A673 (cell line): ENCODE data around the gene SEC63. TPM values are rescaled to one million over a fixed set of nuclear protein-coding genes. Genes with fewer than 3 reads are reported as not detected.
"Not testable (repeated sequence)": the region's sequence is repeated elsewhere in the genome, so short reads cannot be mapped to it uniquely, and the experiment has no call there.

Experiments
- BruUV-seq: library from RNA; stranded (reverse); fragments of 400-500 nt; replicated peaks from 2 replicates; lab custom pipeline; 2021; lab: Mats Ljungman, UMichigan
- CTCF ChIA-PET: fragments of 300-600 bp; sonication (Branson Sonifier 250); formaldehyde crosslinking; loops from one replicate; lab custom pipeline; 2022; ENCODE audit warnings: antibody characterized with exemption; lab: Charles Lee
- POLR2A ChIA-PET: fragments of 300-600 bp; sonication (Branson Sonifier 250); formaldehyde crosslinking; loops from one replicate; lab custom pipeline; 2022; ENCODE audit warnings: antibody characterized with exemption; ENCODE audit not compliant: low non-redundant PET; lab: Charles Lee
- DNase-seq: peaks from one replicate; pipeline ENCODE4 v3.0.0-alpha.2; 2015; ENCODE audit warnings: low spot score
- H3K27ac ChIP-seq: fragments of 200-600 bp; sonication (generic); 2 replicates; pipeline ENCODE4 v1.5.1; 2016; ENCODE audit warnings: mixed run types, low read depth, mild to moderate bottlenecking, mixed read lengths, antibody characterized with exemption, low read length; ENCODE audit not compliant: poor library complexity, severe bottlenecking
- H3K27me3 ChIP-seq: fragments of 200-600 bp; sonication (generic); replicated peaks from 2 replicates; pipeline ENCODE4 v1.6.1; 2017; ENCODE audit warnings: mixed run types, low read depth, mild to moderate bottlenecking, mixed read lengths, antibody characterized with exemption, low read length; ENCODE audit not compliant: insufficient read depth, poor library complexity
- H3K36me3 ChIP-seq: fragments of 200-600 bp; sonication (generic); 2 replicates; pipeline ENCODE4 v1.6.1; 2016; ENCODE audit warnings: mixed run types, mild to moderate bottlenecking, mixed read lengths, antibody characterized with exemption, low read length; ENCODE audit not compliant: insufficient read depth, poor library complexity, severe bottlenecking
- H3K4me1 ChIP-seq: fragments of 200-600 bp; sonication (generic); 2 replicates; pipeline ENCODE4 v1.6.1; 2017; ENCODE audit warnings: mixed run types, mild to moderate bottlenecking, mixed read lengths, antibody characterized with exemption, low read length; ENCODE audit not compliant: insufficient read depth, poor library complexity, severe bottlenecking
- H3K4me3 ChIP-seq: fragments of 200-600 bp; sonication (generic); 2 replicates; pipeline ENCODE4 v1.5.1; 2016; ENCODE audit warnings: low read depth, mixed run types, mild to moderate bottlenecking, mixed read lengths, low read length; ENCODE audit not compliant: poor library complexity, severe bottlenecking
- H3K9me3 ChIP-seq: fragments of 200-600 bp; sonication (generic); 2 replicates; pipeline ENCODE4 v1.6.1; 2016; ENCODE audit warnings: mixed run types, low read depth, mild to moderate bottlenecking, mixed read lengths, antibody characterized with exemption, low read length; ENCODE audit not compliant: poor library complexity, severe bottlenecking
- EZH2 ChIP-seq: fragments of 200-600 bp; sonication (generic); IDR thresholded peaks from 2 replicates; pipeline ENCODE4 v1.6.1; 2017; ENCODE audit warnings: borderline replicate concordance, low read depth, mild to moderate bottlenecking, mixed read lengths, antibody characterized with exemption, low read length; ENCODE audit not compliant: poor library complexity, severe bottlenecking
- intact Hi-C: fragments of 100-400 bp; cut with micrococcal nuclease; formaldehyde crosslinking; loops from one replicate; pipeline ENCODE4 v1.10.0; 2022; ENCODE audit not compliant: unreplicated experiment
- total RNA-seq: library from RNA; stranded (reverse); gene quantifications from 2 replicates; pipeline ENCODE4 v1.2.3, GENCODE V29; 2021
- TF ChIP-seq, protein P1 (sequence below): fragments of 300-800, 200-600 bp; sonication (generic); conservative IDR thresholded peaks from 2 replicates; pipeline ENCODE4 v1.5.1; 2017; ENCODE audit warnings: low read depth, mild to moderate bottlenecking, antibody characterized with exemption, low read length, moderate library complexity, mixed read lengths

Gene SEC63
- total RNA-seq, 1 experiment from 2014 or later: 159 TPM

DNA sequence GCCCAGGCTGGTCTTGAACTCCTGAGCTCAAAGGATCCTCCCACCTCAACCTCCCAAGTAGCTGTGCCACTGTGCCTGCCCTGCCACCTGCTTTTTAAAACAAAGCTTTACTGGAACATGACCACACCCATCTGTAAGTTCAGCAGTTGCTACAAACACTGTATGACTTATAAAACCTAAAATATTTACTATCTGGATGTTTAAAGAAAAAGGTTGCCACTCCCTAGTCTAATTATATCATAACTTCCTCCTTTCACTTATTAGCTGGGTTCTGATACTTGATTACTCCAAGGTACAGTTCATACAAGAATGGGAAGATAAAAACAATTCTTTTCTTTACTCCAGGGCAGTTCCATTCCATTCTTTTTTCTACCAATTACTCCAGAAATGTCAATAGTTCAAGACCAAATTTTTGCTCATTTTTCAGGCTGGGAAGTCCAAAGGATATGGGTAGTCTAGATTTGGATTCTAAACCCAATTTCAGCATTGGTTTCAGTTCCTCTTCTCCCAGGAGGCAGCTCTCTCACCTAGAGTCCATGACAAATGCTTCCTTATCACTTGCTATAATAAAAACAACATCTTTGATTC, 63.1 kb downstream of the SEC63 start:
- TF ChIP-seq, protein P1, sequence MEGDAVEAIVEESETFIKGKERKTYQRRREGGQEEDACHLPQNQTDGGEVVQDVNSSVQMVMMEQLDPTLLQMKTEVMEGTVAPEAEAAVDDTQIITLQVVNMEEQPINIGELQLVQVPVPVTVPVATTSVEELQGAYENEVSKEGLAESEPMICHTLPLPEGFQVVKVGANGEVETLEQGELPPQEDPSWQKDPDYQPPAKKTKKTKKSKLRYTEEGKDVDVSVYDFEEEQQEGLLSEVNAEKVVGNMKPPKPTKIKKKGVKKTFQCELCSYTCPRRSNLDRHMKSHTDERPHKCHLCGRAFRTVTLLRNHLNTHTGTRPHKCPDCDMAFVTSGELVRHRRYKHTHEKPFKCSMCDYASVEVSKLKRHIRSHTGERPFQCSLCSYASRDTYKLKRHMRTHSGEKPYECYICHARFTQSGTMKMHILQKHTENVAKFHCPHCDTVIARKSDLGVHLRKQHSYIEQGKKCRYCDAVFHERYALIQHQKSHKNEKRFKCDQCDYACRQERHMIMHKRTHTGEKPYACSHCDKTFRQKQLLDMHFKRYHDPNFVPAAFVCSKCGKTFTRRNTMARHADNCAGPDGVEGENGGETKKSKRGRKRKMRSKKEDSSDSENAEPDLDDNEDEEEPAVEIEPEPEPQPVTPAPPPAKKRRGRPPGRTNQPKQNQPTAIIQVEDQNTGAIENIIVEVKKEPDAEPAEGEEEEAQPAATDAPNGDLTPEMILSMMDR: no peak
- TF ChIP-seq EZH2: no peak
- no peak for DNase-seq
- no TSS peak for BruUV-seq
- Histone ChIP-seq H3K9me3 (no peaks in the 10 kb centered on the region), H3K4me3 (no peak overlapping the region), H3K4me1 (no peaks in the 10 kb centered on the region), H3K27ac (no peak overlapping the region), H3K36me3 (peaks cover 52% of the 10 kb centered on the region), H3K27me3 (no peaks in the 10 kb centered on the region)
- ChIA-PET POLR2A (no interaction called here), CTCF (no interaction called here)
- intact Hi-C loops: no loop called here

GRCh38 chr6:107890431-107890830, 67.6 kb downstream of the SEC63 start:
- H3K27me3 ChIP-seq, intact Hi-C loops, POLR2A ChIA-PET, H3K27ac ChIP-seq, CTCF ChIA-PET, H3K4me3 ChIP-seq, H3K9me3 ChIP-seq, H3K4me1 ChIP-seq, BruUV-seq, DNase-seq: not testable (repeated sequence)
- peaks cover 38% of the 10 kb centered on the region for H3K36me3 ChIP-seq

DNA sequence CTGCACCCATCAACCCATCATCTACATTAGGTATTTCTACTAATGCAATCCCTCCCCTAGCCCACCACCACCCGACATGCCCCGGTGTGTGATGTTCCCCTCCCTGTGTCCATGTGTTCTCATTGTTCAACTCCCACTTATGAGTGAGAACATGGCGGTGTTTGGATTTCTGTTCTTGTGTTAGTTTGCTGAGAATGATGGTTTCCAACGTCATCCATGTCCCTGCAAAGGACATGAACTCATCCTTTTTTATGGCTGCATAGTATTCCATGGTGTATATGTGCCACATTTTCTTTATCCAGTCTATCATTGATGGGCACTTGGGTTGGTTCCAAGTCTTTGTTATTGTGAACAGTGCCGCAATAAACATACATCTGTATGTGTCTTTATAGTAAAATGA, 72.1 kb downstream of the SEC63 start:
- CTCF ChIA-PET, H3K4me1 ChIP-seq, BruUV-seq, intact Hi-C loops, H3K27me3 ChIP-seq, H3K27ac ChIP-seq, DNase-seq, POLR2A ChIA-PET, H3K9me3 ChIP-seq, H3K4me3 ChIP-seq: not testable (repeated sequence)
- peaks cover 11% of the 10 kb centered on the region for H3K36me3 ChIP-seq

- POLR2A ChIA-PET: no interaction called here
- DNase-seq: no peak
- Histone ChIP-seq H3K4me1 (no peaks in the 10 kb centered on the region), H3K36me3 (peaks cover 41% of the 10 kb centered on the region), H3K9me3 (no peaks in the 10 kb centered on the region), H3K4me3 (no peak overlapping the region), H3K27me3 (no peaks in the 10 kb centered on the region), H3K27ac (no peak overlapping the region)
- no TSS peak for BruUV-seq
- CTCF ChIA-PET: no interaction called here
- TF ChIP-seq EZH2: no peak
- TF ChIP-seq, protein P1: no peak
- intact Hi-C loops: no loop called here
Observed at GRCh38 chr6:107879941-107880340, 78.1 kb downstream of the SEC63 start.
